ENCODE data around the gene HAAO.

- TF ChIP-seq, protein P1, sequence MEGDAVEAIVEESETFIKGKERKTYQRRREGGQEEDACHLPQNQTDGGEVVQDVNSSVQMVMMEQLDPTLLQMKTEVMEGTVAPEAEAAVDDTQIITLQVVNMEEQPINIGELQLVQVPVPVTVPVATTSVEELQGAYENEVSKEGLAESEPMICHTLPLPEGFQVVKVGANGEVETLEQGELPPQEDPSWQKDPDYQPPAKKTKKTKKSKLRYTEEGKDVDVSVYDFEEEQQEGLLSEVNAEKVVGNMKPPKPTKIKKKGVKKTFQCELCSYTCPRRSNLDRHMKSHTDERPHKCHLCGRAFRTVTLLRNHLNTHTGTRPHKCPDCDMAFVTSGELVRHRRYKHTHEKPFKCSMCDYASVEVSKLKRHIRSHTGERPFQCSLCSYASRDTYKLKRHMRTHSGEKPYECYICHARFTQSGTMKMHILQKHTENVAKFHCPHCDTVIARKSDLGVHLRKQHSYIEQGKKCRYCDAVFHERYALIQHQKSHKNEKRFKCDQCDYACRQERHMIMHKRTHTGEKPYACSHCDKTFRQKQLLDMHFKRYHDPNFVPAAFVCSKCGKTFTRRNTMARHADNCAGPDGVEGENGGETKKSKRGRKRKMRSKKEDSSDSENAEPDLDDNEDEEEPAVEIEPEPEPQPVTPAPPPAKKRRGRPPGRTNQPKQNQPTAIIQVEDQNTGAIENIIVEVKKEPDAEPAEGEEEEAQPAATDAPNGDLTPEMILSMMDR (IDR thresholded peaks at IDR 0.05; ENCODE audit: low read depth, low read length), result no peak
- no peak for TF ChIP-seq EZH2phosphoT487 (IDR thresholded peaks at IDR 0.05; ENCODE audit: low read depth)
Measured at GRCh38 chr2:42768706-42769256, 23.6 kb downstream of the HAAO start.
